Activated CD4-positive, alpha-beta T cell treated with anti-CD3 and anti-CD28 coated beads for 36 hours (primary cell): ENCODE results near the gene JHY. TPM values are rescaled to one million over a fixed set of nuclear protein-coding genes. Genes with fewer than 3 reads are reported as not detected.

ENCODE experiments used
- ATAC-seq: fragments of 200-7000 bp; cut with Tn5 transposase; one replicate; pipeline ENCODE4 v1.10.0; 2021; ENCODE audit warnings: mild to moderate bottlenecking, moderate library complexity
- CTCF ChIA-PET: fragments of 350-600 bp; sonication (Branson Sonifier 250); formaldehyde crosslinking; loops from one replicate; lab custom pipeline; 2021; ENCODE audit warnings: antibody characterized with exemption; lab: Charles Lee
- POLR2A ChIA-PET: fragments of 350-600 bp; sonication (Branson Sonifier 250); formaldehyde crosslinking; loops from one replicate; lab custom pipeline; 2021; ENCODE audit warnings: antibody characterized with exemption, inconsistent platforms; lab: Charles Lee
- DNase-seq: peaks from one replicate; pipeline ENCODE4 v3.0.0-alpha.2; 2020
- H3K27ac Mint-ChIP-seq: one replicate; pipeline ENCODE4 v1.8.0; 2021; ENCODE audit warnings: mixed read lengths
- H3K27me3 Mint-ChIP-seq: one replicate; pipeline ENCODE4 v1.8.0; 2021; ENCODE audit warnings: mixed read lengths
- H3K36me3 Mint-ChIP-seq: one replicate; pipeline ENCODE4 v1.8.0; 2021; ENCODE audit warnings: low read depth, mixed read lengths
- H3K4me1 Mint-ChIP-seq: one replicate; pipeline ENCODE4 v1.8.0; 2021; ENCODE audit warnings: mixed read lengths
- H3K4me3 Mint-ChIP-seq: one replicate; pipeline ENCODE4 v1.8.0; 2021; ENCODE audit warnings: mild to moderate bottlenecking, moderate library complexity, mixed read lengths
- H3K9me3 Mint-ChIP-seq: one replicate; pipeline ENCODE4 v1.8.0; 2021; ENCODE audit warnings: low read depth, mixed read lengths
- intact Hi-C, 2 experiments: fragments of 100-400 bp; cut with DNase I in 1 of 2; cut with micrococcal nuclease in 1 of 2; formaldehyde crosslinking; loops; one replicate each; pipeline versions ENCODE4 v1.14.2 to v1.15.1; 2022 to 2024; cut with DNase I, micrococcal nuclease
- total RNA-seq, 2 experiments: library from RNA; stranded (reverse); gene quantifications; one replicate each; pipeline ENCODE4 v1.2.3, GENCODE V29; 2021

The JHY gene
- total RNA-seq, 2 experiments from 2014 or later = 2.4 to 3.2 TPM

GRCh38 chr11:122979103-122979814 lies 96.7 kb downstream of the JHY start:
- H3K27ac Mint-ChIP-seq = no peak overlapping the region
- ATAC-seq (no peak), DNase-seq (peak; percentile 12)
- H3K27me3 Mint-ChIP-seq = peaks cover 85% of the 10 kb centered on the region
- CTCF ChIA-PET = interaction anchor here (1.4 to 1.6 kb wide), 3 partner anchors 43 to 76 kb away, joined by 3 to 4 read pairs (median 4); no protein-coding TSS in a partner anchor
- no peaks in the 10 kb centered on the region for H3K9me3 Mint-ChIP-seq
- H3K4me1 Mint-ChIP-seq = peaks cover 30% of the 10 kb centered on the region
- intact Hi-C loops = no loop called here
- peaks cover 2% of the 10 kb centered on the region for H3K36me3 Mint-ChIP-seq
- no peak overlapping the region for H3K4me3 Mint-ChIP-seq
- POLR2A ChIA-PET = interaction anchor here (0.7 kb wide), 1 partner anchor 96 kb away, joined by 3 read pairs; no protein-coding TSS in a partner anchor

DNA sequence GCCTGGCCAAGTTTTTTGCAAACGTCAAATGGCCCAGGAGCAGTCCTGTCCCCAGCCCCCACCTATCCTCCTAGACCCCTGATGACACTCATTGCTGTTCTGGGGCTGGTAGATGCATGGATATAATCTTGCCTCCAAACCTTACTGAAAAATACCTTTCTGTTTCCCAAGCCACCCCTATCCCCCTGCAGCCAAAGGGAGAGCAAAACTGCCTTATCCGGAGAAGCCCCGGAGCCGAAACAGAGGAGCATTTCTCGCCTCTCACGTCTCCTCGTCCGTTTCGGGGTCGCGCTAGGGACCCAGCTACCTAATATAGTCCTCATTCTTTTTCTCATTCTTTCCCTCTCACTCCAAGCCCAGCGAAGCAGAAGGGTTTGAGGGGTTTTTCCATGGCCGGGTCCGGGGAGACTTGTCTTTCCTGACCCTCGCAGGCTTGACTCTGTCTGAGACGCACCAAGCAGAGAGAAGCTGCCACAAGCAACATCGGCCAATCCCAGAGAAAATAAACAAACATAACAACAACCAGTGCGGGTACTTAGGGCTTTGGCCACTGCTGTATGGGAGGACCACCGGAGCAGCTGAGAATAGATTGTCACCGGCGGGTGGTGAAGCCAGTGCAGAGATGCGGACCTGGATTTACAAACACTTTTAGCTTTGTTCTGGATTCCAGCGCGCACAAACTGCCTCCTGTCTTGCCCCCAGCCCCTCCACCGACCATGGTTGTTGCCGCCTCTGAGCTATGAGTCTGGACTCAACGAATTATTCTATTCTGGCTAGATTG lies 97.4 kb downstream of the JHY start:
- no peak for ATAC-seq
- peaks cover 2% of the 10 kb centered on the region for H3K36me3 Mint-ChIP-seq
- peaks cover 32% of the 10 kb centered on the region for H3K4me1 Mint-ChIP-seq
- intact Hi-C loops = loop anchor here in 1 of 2 experiments (5.0 kb wide), 1 partner anchor 98 kb away; the partner anchor contains the start of gene JHY
- H3K9me3 Mint-ChIP-seq = no peaks in the 10 kb centered on the region
- peaks cover 84% of the 10 kb centered on the region for H3K27me3 Mint-ChIP-seq
- ChIA-PET CTCF (interaction anchor here (0.8 to 1.6 kb wide), 3 partner anchors 74 to 115 kb away, joined by 3 to 4 read pairs (median 3); no protein-coding TSS in a partner anchor), POLR2A (no interaction called here)
- DNase-seq = peak; percentile 6
- no peak overlapping the region for H3K27ac Mint-ChIP-seq
- H3K4me3 Mint-ChIP-seq = peak overlapping the region; percentile 0

DNA sequence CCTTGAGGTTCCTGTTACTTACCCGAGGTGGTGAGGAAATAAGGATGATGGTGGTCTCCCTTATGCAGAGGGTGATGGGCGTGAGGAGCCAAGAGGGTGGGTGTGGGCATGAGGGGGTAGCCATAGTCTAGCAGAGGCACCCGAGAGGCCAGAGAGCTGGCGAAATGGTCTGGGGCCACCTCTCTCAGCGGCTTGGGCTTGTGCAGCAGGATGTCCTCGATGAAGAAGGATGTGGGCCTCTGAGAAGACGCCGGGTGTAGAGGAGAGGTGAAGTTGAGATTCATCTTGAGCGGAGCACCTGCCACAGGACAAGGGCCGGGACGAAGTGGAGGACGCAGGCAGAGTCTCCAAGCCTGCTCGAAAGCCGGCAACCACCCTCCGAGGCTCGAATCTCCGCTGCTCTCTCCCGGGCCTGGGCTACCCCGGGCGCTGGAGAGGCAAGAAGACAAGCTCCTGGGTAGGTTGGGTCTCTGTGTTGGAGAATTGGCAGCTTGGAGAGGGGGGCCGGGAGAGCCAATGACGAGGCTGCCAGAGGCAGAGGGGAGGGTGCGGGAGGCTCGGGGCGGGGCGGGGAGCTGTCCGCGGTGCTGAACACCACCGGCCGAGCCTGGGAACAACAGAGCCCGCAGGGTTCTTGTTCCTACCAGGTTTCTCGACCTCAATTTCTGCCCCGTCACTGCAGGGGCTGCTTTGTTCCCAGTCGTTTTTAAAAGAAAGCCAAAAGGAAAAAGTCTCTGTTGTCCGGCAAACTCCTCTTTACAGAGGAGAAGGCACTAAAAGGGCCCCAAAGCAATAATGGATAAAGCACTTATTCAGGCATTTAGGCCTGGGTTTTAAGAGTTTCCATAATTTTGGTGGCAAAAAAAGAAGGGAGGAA lies 99.1 kb downstream of the JHY start, which contains the start of gene BSX:
Gene BSX, minus strand, starts transcription at position 447 of the 877 bp plus-strand sequence. Its CDS starts 163 bp downstream, at position 284.
- no peaks in the 10 kb centered on the region for H3K9me3 Mint-ChIP-seq
- POLR2A ChIA-PET = no interaction called here
- peak; percentile 74 for ATAC-seq
- intact Hi-C loops = loop anchor here (2.0 to 5.0 kb wide), 2 partner anchors 73 to 99 kb away; partner anchors contain the start of gene JHY (in 1 of the 2)
- no peak within 1 kb of the TSS for H3K4me3 Mint-ChIP-seq
- CTCF ChIA-PET = interaction anchor here (0.6 to 0.9 kb wide), 2 partner anchors 31 to 131 kb away, joined by 3 read pairs; no protein-coding TSS in a partner anchor
- DNase-seq = peak; percentile 75
- peaks cover 79% of the 10 kb centered on the region for H3K27me3 Mint-ChIP-seq
- no peak within 1 kb of the TSS for H3K27ac Mint-ChIP-seq
- peaks cover 2% of the 10 kb centered on the region for H3K36me3 Mint-ChIP-seq
- H3K4me1 Mint-ChIP-seq = peaks cover 29% of the 10 kb centered on the region

GRCh38 chr11:122983438-122984185 lies 101.1 kb downstream of the JHY start:
- Mint-ChIP-seq H3K4me3 (peak overlapping the region; percentile 72), H3K27ac (no peak overlapping the region), H3K9me3 (no peaks in the 10 kb centered on the region), H3K27me3 (peaks cover 73% of the 10 kb centered on the region), H3K4me1 (peaks cover 17% of the 10 kb centered on the region), H3K36me3 (no peaks in the 10 kb centered on the region)
- intact Hi-C loops = loop anchor here (2.0 to 5.0 kb wide), 2 partner anchors 71 to 101 kb away; partner anchors contain the start of gene JHY (in 1 of the 2)
- ATAC-seq = no peak
- POLR2A ChIA-PET = no interaction called here
- no peak for DNase-seq
- CTCF ChIA-PET = interaction anchor here (0.5 to 1.4 kb wide), 4 partner anchors 20 to 277 kb away, joined by 3 to 6 read pairs (median 4); no protein-coding TSS in a partner anchor

- no peaks in the 10 kb centered on the region for H3K9me3 Mint-ChIP-seq
- no peaks in the 10 kb centered on the region for H3K36me3 Mint-ChIP-seq
- H3K27ac Mint-ChIP-seq = no peak overlapping the region
- ChIA-PET POLR2A (no interaction called here), CTCF (interaction anchor here (0.5 to 1.4 kb wide), 3 partner anchors 19 to 278 kb away, joined by 3 to 6 read pairs (median 4); no protein-coding TSS in a partner anchor)
- intact Hi-C loops = loop anchor here in 1 of 2 experiments (5.0 kb wide), 1 partner anchor 102 kb away; the partner anchor contains the start of gene JHY
- peak overlapping the region; percentile 72 for H3K4me3 Mint-ChIP-seq
- DNase-seq = peak; percentile 27
- peaks cover 69% of the 10 kb centered on the region for H3K27me3 Mint-ChIP-seq
- ATAC-seq = peak; percentile 39
- H3K4me1 Mint-ChIP-seq = peaks cover 17% of the 10 kb centered on the region
Observed at GRCh38 chr11:122984186-122985011, 101.8 kb downstream of the JHY start.

- no peak for ATAC-seq
- intact Hi-C loops = no loop called here
- no peaks in the 10 kb centered on the region for H3K36me3 Mint-ChIP-seq
- ChIA-PET CTCF (interaction anchor here (1.1 to 1.4 kb wide), 2 partner anchors 9 to 132 kb away, joined by 3 to 4 read pairs; no protein-coding TSS in a partner anchor), POLR2A (no interaction called here)
- H3K4me3 Mint-ChIP-seq = no peak overlapping the region
- H3K27me3 Mint-ChIP-seq = peaks cover 34% of the 10 kb centered on the region
- no peak for DNase-seq
- no peak overlapping the region for H3K27ac Mint-ChIP-seq
- peaks cover 1% of the 10 kb centered on the region for H3K9me3 Mint-ChIP-seq
- H3K4me1 Mint-ChIP-seq = no peaks in the 10 kb centered on the region
Observed at GRCh38 chr11:122995526-122995925, 113.0 kb downstream of the JHY start.

- DNase-seq = no peak
- ChIA-PET POLR2A (no interaction called here), CTCF (interaction anchor here (0.8 to 1.0 kb wide), 3 partner anchors 23 to 111 kb away, joined by 3 to 5 read pairs (median 3); no protein-coding TSS in a partner anchor)
- ATAC-seq = no peak
- Mint-ChIP-seq H3K4me3 (no peak overlapping the region), H3K27ac (no peak overlapping the region), H3K27me3 (peaks cover 29% of the 10 kb centered on the region), H3K4me1 (no peaks in the 10 kb centered on the region), H3K9me3 (no peaks in the 10 kb centered on the region), H3K36me3 (no peaks in the 10 kb centered on the region)
- intact Hi-C loops = no loop called here
Observed at GRCh38 chr11:122998727-122999366, 116.3 kb downstream of the JHY start.

DNA sequence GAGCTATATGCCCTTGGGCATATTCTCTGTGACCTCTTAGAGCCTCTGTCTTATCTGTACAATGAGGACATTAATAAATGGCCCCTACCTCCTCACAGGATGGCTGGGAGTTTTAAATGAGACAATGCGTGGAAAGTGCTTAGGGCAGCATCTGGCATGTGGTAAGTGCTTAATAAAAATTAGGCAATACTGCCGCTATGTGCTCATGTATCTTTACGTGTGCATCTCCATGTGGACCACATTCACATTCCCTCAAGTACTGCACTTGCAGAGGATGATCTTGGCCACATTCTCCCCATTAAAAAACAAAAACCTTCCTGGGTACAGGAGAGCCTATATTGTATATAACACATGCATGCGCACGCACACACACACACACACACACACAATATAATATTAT lies 118.2 kb downstream of the JHY start:
- POLR2A ChIA-PET = no interaction called here
- intact Hi-C loops = no loop called here
- ATAC-seq (no peak), DNase-seq (no peak)
- Mint-ChIP-seq H3K4me3 (no peak overlapping the region), H3K4me1 (no peaks in the 10 kb centered on the region), H3K27ac (no peak overlapping the region), H3K36me3 (no peaks in the 10 kb centered on the region), H3K9me3 (no peaks in the 10 kb centered on the region), H3K27me3 (peaks cover 19% of the 10 kb centered on the region)
- CTCF ChIA-PET = interaction anchor here (1.1 to 1.8 kb wide), 2 partner anchors 23 to 28 kb away, joined by 3 to 7 read pairs; no protein-coding TSS in a partner anchor
